ENCODE measurements around the gene ZNF691.
"Not testable (repeated sequence)": the region's sequence is repeated elsewhere in the genome, so short reads cannot be mapped to it uniquely, and the experiment has no call there.

Gene ZNF691

DNA sequence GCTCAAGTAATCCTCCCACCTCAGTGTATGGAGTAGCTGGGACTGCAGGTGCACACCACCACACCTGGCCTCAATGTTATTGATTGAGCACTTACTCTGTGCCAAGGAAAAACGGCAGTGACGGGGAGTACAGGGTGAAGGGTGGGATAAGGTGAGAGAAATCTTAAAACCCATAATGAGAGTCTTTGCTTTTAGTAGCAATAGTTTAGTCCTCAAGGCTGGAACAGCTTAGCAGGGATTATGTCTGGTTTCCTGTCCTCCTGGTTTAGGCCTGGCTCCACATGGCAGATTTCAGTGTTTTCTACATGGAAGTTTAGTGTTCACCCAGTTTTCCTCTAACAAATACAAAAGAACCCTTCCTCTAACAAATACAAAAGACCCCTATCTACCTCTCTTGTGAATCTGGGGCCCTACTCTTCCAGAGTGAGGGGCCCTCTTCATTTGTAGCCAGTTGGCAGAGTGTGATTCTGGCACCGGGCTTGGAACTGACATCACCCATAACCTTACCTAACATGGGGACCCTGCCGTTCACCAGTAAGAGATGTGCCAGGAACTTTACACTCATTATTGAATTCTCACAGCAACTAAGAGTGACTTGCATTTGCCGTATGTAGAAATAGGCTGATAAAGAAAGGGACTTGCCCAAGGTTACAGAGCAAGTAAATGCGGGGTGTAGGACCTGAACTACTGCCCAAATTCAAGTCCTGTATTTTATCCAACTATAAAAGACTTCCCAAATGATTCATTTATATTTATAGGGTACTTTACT is 6.9 kb downstream of the ZNF691 start:
- Histone ChIP-seq H4K20me1 (0 out of 2 replicates have a peak, but pooled peaks cover 9% of the 10 kb centered on the region), H3K36me3 (peaks cover 54% of the 10 kb centered on the region), H3K4me3 (no peak overlapping the region), H3K4me2 (no peak overlapping the region), H3K27ac (no peak overlapping the region), H3K9me3 (peaks cover 41% of the 10 kb centered on the region), H3K4me1 (0 out of 2 replicates have a peak, but pooled peaks cover under 1% of the 10 kb centered on the region), H3K27me3 (no peaks in the 10 kb centered on the region), H3K9ac (no peak overlapping the region)
- no peak for TF ChIP-seq Cebpa-rat (IDR thresholded peaks at IDR 0.05)

GRCh38 chr1:42856554-42856953 is 10.1 kb downstream of the ZNF691 start:
- not testable (repeated sequence) for H4K20me1 ChIP-seq, H3K27me3 ChIP-seq, H3K4me2 ChIP-seq, H3K27ac ChIP-seq, H3K9ac ChIP-seq, H3K4me1 ChIP-seq, H3K4me3 ChIP-seq
- Histone ChIP-seq H3K36me3 (peaks cover 26% of the 10 kb centered on the region), H3K9me3 (peaks cover 57% of the 10 kb centered on the region)

DNA sequence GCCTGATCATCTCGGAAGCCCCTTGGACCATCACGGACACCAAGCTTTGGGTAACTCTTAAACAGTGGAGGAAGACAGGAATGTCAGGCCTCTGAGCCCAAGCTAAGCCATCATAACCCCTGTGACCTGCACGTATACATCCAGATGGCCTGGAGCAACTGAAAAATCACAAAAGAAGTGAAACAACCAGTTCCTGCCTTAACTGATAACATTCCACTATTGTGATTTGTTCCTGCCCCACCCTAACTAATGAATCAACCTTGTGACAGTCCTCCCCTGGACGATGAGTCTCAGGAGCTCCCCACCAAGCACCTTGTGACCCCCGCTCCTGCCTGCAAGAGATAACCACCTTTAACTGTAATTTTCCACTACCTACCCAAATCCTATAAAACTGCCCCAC is 13.0 kb downstream of the ZNF691 start:
- peaks cover 49% of the 10 kb centered on the region for H3K9me3 ChIP-seq
- H3K4me2 ChIP-seq, H3K4me3 ChIP-seq, H4K20me1 ChIP-seq, H3K4me1 ChIP-seq, H3K27me3 ChIP-seq, H3K36me3 ChIP-seq, H3K27ac ChIP-seq, H3K9ac ChIP-seq: not testable (repeated sequence)

DNA sequence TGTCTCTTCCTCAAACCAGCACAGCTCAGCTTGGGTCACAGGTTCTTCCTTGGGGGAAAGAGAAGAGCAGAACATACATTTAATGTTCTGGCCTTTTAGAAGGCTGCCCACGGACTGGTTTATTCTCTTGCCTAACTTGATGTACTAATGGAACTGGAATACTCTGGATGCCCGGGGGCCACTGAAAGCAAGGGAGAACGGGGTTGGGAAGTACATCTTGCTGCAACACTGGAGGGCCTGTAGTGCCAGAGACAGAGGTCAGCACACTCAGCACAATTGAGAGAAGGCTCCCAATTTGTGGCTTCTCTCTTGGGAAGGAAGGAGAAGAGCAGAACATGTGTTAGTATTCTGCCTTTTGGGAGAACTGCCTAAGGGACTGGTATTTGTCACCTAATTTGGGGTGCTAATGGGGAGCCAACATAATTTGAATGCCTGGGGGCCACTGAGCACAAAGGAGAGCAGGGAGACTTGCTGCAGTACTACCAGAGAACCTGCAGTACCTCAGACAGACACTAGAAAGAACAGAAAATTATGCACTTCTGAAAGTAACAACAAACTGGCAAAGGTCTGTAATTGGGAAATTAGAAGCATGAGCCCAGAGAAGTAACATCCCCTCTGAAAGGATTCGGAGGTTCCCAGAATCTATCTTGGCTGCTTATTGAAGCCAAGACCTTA is 14.1 kb downstream of the ZNF691 start:
- Histone ChIP-seq H3K27ac (no peak overlapping the region), H3K36me3 (peaks cover 7% of the 10 kb centered on the region; the same call in 1 of the 2 replicates), H3K4me2 (no peak overlapping the region), H3K4me3 (no peak overlapping the region), H4K20me1 (no peaks in the 10 kb centered on the region), H3K9ac (no peak overlapping the region), H3K9me3 (peaks cover 49% of the 10 kb centered on the region), H3K4me1 (no peaks in the 10 kb centered on the region), H3K27me3 (no peaks in the 10 kb centered on the region)
- TF ChIP-seq Cebpa-rat (IDR thresholded peaks at IDR 0.05), result no peak

DNA sequence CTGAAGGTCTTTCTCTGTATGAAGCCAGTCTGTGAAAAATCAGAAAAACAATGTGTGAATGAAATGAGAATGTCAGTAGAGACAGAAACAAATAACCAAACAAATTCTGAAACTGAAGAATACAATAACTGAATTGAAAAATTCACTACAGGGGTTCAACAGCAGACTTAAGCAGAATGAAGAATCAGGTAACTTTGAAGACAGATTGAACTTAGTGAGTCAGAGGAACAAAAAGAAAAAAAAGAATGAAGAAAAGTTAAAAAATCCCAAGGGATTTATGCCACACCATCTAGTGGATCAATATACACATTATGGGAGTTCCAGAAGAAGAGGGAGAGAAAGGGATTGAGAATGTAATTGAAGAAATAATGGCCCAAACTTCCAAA is 14.6 kb downstream of the ZNF691 start:
- no peaks in the 10 kb centered on the region for H4K20me1 ChIP-seq
- H3K9ac ChIP-seq, result no peak overlapping the region
- no peaks in the 10 kb centered on the region for H3K27me3 ChIP-seq
- H3K4me1 ChIP-seq, result no peaks in the 10 kb centered on the region
- no peak overlapping the region for H3K4me3 ChIP-seq
- no peak overlapping the region for H3K4me2 ChIP-seq
- no peak overlapping the region for H3K27ac ChIP-seq
- peaks cover 7% of the 10 kb centered on the region; the same call in 1 of the 2 replicates for H3K36me3 ChIP-seq
- peaks cover 49% of the 10 kb centered on the region for H3K9me3 ChIP-seq
- no peak for TF ChIP-seq Cebpa-rat (IDR thresholded peaks at IDR 0.05)

DNA sequence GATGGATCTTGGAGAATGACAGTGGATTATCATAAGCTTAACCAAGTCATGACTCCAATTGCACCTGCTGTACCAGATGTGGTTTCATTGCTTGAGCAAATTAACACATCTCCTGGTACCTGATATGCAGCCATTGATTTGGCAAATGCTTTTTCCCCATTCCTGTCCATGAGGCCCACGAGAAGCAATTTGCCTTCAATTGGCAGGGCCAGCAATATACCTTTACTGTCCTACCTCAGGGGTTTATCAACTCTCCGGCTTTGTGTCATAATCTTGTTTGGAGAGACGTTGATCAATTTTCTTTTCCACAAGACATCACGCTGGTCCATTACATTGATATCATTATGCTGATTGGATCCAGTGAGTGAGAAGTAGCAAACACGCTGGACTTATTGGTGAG is 20.1 kb downstream of the ZNF691 start:
- Histone ChIP-seq H3K4me2 (no peak overlapping the region), H3K27ac (no peak overlapping the region), H4K20me1 (no peaks in the 10 kb centered on the region), H3K4me1 (no peaks in the 10 kb centered on the region), H3K27me3 (no peaks in the 10 kb centered on the region), H3K36me3 (no peaks in the 10 kb centered on the region), H3K4me3 (no peak overlapping the region), H3K9me3 (peaks cover 4% of the 10 kb centered on the region; the same call in 1 of the 2 replicates), H3K9ac (no peak overlapping the region)
- TF ChIP-seq Cebpa-rat (IDR thresholded peaks at IDR 0.05), result no peak

GRCh38 chr1:42868466-42868865 is 22.1 kb downstream of the ZNF691 start:
- not testable (repeated sequence) for H3K27me3 ChIP-seq, H3K9me3 ChIP-seq, H3K36me3 ChIP-seq, H3K9ac ChIP-seq, H3K27ac ChIP-seq, H4K20me1 ChIP-seq, H3K4me3 ChIP-seq, H3K4me1 ChIP-seq, H3K4me2 ChIP-seq

- not testable (repeated sequence) for H3K4me2 ChIP-seq, H3K4me3 ChIP-seq, H3K27me3 ChIP-seq, H3K4me1 ChIP-seq, H4K20me1 ChIP-seq, H3K27ac ChIP-seq, H3K36me3 ChIP-seq, H3K9ac ChIP-seq
- H3K9me3 ChIP-seq, result 0 out of 2 replicates have a peak, but pooled peaks cover 10% of the 10 kb centered on the region
Measured at GRCh38 chr1:42869254-42869653, 22.8 kb downstream of the ZNF691 start.

GRCh38 chr1:42869751-42870150 is 23.3 kb downstream of the ZNF691 start:
- H4K20me1 ChIP-seq, H3K27ac ChIP-seq, H3K36me3 ChIP-seq, H3K9ac ChIP-seq, H3K27me3 ChIP-seq, H3K4me2 ChIP-seq, H3K4me3 ChIP-seq, H3K4me1 ChIP-seq: not testable (repeated sequence)
- 0 out of 2 replicates have a peak, but pooled peaks cover 10% of the 10 kb centered on the region for H3K9me3 ChIP-seq

GRCh38 chr1:42873108-42873507 is 26.7 kb downstream of the ZNF691 start:
- H3K4me3 ChIP-seq, H3K4me1 ChIP-seq, H3K27me3 ChIP-seq, H3K9ac ChIP-seq, H3K4me2 ChIP-seq, H4K20me1 ChIP-seq, H3K27ac ChIP-seq, H3K36me3 ChIP-seq: not testable (repeated sequence)
- 0 out of 2 replicates have a peak, but pooled peaks cover 10% of the 10 kb centered on the region for H3K9me3 ChIP-seq
